GM18526 (cell line): ENCODE data around the gene GPR179.

Experiments
- POLR2A ChIP-seq: IDR thresholded peaks from 3 replicates; pipeline ENCODE4 v1.6.1; 2011; ENCODE audit not compliant: insufficient read length; ENCODE audit errors: extremely low read depth

The GPR179 gene

DNA sequence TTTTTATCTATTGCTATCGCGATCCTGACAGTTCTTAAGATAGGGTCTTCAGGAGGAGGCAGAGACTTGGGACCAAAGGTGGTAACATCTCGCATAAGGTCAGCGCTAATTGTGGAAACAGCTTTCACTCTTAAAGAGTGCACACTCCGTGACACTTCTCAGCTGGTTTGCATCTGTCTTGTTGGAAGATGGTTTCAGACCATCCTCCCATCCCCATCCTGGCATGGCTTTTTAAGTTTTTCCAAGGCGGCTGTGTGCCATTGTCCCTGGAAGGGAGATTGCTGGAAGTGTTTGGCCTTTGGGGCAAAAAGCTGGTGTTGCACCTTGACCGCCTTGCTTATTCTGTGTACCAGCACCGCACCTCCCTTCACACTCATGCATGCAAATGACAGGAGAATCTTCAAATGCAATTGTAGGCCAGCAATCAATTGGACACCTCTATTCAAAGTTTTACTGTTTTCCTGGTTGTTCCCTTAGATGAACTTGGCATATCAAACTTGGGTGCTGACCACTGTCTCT lies 9.4 kb upstream of the GPR179 start:
- TF ChIP-seq POLR2A = no peak

DNA sequence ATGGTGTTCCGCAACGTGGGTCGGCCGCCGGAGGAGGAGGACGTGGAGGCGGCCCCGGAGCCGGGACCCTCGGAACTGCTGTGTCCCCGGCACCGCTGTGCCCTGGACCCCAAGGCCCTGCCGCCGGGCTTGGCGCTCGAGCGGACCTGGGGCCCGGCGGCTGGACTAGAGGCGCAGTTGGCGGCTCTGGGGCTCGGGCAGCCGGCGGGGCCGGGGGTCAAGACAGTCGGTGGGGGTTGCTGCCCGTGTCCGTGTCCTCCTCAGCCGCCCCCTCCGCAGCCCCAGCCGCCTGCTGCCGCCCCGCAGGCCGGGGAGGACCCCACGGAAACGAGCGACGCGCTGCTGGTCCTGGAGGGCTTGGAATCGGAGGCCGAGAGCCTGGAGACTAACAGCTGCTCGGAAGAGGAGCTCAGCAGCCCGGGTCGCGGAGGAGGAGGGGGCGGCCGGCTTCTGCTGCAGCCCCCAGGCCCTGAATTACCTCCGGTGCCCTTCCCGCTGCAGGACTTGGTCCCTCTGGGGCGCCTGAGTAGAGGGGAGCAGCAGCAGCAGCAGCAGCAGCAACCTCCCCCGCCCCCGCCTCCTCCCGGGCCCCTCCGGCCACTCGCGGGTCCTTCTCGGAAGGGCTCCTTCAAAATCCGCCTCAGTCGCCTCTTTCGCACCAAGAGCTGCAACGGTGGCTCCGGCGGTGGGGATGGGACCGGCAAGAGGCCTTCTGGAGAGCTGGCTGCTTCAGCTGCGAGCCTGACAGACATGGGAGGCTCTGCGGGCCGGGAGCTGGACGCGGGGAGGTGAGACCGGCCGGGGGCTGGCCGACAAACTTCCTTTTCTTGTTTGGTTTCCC lies 8.7 kb upstream of the GPR179 start:
- TF ChIP-seq POLR2A = no peak

DNA sequence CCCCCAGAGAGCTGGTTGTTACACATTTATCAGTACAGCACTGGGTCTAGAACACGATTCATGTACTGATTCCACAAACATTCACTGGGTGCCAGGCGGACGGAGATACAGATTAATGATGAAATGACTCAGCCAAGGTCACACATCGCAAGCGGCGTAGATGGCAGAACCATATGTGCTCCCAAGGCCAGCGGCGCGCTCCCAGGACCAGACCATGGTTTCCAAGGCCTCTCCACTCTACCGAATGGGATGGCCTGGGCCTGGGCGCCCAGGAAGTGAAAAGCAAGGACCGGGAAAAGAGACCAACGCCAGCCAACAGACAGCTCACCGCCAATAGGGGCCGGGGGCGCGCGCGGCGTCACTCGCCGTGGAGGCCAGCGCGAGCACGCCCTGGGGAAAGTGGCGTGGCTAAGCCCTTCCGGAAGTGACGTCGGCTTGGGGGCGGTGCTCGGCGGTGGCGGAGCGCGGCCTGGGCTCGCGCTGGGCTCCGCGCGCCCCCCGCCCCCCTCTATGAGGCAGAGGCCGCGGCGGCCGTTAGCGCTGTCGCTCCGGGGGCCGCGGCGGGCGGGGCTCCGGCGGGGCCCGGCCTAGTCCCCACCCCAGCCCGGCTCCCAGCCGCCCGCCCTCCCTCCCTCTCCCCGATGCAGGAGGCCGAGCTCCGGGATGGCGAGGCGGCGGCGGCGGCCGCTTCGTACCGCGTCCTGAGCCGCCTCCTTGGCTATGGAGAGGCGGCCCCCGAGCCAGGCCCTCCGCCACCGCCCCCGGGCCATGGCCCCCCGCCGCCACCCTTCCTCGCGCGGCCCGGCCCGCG lies 7.9 kb upstream of the GPR179 start, which contains the start of gene SOCS7:
Gene SOCS7, plus strand, starts transcription at position 433 of the 811 bp plus-strand sequence. Its CDS starts 209 bp downstream, at position 642.
- TF ChIP-seq POLR2A = peak; percentile 86

DNA sequence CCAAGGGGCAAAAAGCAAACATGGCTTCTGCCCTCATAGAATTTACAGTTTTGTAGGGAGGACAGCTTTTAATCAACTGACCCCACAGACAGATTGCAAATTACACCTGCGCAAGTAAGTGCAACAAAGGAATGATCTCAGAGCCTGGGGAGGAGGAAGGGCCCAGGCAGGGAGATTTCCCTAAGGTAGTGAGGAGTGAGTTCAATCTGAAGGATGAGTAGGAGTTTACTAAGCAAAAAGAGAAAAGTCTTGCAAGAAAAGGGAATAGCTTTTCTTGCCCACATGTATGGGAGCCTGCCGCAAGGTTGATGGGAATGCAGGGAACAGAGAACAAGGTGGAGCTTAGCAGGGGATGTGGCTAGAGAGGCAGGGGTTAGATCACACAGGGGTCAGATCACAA lies 6.3 kb upstream of the GPR179 start:
- TF ChIP-seq POLR2A = no peak

DNA sequence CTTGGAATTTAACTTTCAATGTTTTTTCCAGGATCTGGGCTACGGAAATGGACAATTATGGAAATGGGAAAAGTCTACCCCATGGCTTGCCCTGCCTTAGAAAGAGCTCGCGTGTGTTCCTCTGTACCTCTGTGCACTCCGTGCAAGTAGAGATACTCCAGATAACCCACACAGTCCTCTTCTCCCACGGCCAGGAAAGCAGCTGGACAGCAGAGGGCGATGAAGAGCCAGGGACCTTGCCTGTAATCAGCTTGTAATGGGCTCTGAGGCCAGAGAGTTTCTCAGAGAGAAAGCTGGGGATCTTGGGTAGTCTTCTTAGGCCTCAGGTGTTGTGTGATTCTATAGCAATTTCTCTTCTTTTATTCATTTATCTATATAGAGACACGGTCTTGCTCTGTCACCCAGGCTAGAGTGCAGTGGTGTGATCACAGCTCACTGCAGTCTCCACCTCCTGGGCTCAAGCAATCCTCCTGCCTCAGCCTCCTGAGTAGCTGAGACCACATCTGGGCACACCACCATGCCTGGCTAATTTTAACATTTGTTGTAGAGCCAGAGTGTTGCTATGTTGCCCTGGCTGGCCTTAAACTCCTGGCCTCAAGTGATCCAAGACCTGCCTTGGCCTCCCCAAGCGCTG lies 5.5 kb upstream of the GPR179 start:
- no peak for TF ChIP-seq POLR2A

DNA sequence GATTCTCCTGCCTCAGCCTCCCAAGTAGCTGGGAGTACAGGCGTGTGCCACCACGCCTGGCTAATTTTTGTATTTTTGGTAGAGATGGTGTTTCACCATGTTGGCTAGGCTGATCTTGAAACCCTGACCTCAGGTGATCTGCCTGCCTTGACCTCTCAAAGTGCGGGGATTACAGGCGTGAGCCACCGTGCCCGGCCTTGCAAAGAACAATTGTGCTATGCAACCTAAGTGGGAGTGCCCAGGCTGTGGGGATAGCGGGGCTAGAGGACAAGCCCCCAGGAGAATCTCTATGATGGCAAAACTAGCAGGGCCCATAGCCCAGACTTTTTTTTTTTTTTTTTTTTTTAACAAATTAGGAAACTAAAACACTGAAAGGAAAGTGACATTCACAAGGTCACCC lies 2.0 kb upstream of the GPR179 start:
- TF ChIP-seq POLR2A = no peak

DNA sequence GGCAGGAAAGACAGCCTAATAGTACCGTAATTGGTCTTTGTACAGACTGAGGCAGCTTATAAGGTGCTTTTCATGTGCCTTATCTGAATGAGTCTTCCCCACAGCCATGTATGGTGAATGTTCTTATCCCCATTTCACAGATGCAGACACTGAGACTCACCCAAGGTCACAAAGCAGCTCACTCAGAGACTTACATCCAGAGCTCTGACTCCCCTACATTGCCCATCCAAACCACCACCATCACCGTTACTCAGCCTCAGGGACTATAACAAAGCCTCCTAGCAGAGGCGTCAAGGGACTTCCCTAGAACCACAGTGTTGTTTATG lies 627 bp upstream of the GPR179 start:
- TF ChIP-seq POLR2A = no peak

DNA sequence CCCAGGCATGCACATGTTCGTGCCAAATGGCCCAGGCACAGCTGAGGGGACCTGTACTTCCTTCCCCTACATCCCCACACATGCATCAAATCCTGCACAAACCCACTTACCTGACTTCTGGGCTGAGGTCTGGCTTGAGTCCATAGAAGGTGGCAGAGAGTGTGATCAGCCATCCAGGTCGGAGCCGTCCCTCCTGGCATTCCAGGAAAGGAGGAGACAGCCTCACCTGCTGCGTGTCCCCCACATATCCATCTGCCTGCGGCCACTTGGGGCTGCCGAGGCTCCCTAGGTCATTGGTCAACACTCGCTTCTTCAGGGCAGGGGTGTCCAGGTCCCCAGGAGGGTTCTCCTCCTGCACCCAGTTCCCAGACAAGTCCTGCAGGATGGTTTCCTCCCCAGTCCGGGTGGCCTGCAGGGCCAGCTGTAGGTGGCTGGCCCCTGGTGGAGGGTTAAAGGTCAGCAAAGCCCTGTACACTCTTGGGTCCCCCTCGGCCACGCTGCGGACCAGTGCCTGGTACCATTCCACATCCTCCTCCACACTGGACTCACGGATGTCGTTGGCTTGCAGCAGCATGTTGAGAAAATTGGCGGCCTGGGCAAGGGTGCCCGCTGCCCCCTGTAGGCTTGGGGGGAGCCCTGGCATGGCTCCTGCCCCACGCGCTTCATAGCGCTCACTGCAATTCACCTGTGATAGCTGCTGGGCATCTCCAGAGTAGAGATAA lies 709 bp downstream of the GPR179 start:
- TF ChIP-seq POLR2A = no peak

DNA sequence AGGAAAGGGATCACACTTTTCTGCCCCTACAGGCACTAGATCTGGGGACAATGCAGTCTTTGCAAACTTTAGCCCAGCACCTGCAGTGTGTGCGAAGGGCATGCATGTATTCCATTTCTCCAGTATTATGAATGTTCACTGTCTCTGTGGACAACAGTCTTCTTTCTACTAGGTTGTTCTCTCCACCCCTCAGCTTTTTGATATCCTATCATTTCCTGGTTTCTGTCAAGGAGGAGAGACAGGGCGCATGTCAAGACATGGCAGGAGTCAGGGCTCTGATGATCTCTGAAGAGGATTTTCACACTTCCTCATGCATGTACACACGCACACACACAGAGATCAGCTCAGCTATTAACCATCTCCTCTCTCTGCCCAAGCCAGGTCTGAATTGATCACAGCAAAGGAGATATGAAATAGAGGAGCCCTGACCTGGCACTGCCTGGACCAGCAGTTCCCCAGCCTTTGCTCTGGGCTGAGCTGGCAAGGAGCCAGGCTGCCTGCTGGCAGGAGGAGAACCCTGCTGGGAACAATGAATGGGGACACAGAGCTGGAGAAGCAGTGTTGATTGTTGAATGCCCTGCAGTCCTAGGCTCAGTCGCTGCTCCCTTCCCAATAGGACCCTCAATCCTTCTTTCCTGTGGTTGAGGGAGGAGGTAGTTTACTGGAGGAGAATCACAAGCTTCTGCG lies 2.6 kb downstream of the GPR179 start:
- TF ChIP-seq POLR2A = no peak

DNA sequence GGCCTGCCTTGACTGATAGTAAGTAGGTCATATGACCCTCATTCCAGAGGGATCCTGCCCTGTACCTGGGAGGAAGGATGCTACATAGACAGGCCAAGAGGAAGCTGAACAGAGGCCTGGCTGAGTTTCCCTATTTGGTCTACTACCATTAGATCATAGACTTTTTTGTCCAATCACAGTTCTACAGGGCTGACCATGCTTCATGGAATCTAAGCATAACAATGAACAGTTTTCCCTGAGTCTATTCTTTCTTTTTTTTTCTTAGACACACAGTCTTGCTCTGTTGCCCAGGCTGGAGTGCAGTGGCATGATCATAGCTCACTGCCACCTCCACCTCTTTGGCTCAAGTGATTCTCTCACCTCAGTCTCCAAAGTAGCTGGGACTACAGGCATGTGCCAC lies 3.9 kb downstream of the GPR179 start:
- no peak for TF ChIP-seq POLR2A

DNA sequence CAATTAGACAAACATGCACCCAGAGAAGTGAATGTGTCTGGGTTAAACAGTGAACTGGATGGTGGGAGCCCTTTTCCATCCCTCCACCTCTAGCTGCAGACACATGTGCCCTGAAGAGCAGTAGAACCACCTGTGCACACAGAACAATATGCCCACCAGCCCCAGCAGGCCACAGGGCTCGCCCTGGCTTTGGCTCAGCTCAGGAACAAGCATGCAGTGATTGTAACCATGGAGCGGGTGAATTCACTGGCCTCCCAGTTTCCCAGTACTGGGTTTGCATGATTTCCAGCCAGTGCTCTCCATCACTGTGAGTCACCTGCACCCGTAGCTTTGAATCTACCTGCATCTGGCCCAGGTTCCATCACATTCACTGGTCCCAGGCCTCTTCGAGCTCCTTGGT lies 5.2 kb downstream of the GPR179 start:
- TF ChIP-seq POLR2A = no peak

DNA sequence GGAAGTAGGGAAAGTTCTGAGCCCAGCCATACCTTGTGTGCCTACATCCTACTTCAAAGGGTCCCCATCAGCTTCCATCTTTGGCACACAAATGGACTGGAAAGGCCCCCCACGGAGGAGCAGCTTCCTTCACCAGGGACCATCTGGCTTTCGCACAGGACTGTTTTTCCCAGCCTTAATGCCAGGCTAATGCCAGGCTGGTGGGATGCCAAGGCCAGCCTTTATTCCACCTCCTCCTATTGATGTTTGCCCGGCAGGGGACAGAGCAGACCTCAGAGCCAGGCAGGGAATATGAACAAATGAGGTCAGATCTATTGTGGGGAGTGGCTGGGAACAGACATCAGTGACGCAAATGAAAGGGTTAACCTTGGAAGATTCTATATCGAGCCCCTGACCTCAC lies 5.7 kb downstream of the GPR179 start:
- TF ChIP-seq POLR2A = no peak

DNA sequence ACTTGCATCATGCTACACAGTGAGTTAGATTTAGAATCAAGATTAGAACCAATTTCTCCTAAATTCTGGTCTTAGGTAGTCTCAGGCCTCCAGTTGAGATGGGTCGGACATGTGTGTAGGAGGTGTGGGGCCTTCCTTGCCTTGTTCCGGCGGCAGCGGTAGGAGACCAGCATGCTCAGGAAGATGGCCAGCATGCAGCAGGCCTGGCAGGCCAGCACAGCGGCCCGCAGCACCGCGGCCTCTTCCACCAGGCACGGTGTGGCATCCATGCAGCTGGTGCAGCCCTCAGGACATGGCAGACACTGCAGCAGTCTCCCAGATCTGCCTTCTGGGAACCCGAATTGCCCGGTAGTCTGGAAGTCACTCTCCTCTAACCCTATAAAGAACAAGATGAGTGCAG lies 6.9 kb downstream of the GPR179 start:
- TF ChIP-seq POLR2A = no peak
